ENCODE measurements around the gene CCNI. TPM values are rescaled to one million over a fixed set of nuclear protein-coding genes. Genes with fewer than 3 reads are reported as not detected.
"Not testable (repeated sequence)": the region's sequence is repeated elsewhere in the genome, so short reads cannot be mapped to it uniquely, and the experiment has no call there.

The CCNI gene
- total RNA-seq, 1 experiment from 2014 or later: 147 TPM

DNA sequence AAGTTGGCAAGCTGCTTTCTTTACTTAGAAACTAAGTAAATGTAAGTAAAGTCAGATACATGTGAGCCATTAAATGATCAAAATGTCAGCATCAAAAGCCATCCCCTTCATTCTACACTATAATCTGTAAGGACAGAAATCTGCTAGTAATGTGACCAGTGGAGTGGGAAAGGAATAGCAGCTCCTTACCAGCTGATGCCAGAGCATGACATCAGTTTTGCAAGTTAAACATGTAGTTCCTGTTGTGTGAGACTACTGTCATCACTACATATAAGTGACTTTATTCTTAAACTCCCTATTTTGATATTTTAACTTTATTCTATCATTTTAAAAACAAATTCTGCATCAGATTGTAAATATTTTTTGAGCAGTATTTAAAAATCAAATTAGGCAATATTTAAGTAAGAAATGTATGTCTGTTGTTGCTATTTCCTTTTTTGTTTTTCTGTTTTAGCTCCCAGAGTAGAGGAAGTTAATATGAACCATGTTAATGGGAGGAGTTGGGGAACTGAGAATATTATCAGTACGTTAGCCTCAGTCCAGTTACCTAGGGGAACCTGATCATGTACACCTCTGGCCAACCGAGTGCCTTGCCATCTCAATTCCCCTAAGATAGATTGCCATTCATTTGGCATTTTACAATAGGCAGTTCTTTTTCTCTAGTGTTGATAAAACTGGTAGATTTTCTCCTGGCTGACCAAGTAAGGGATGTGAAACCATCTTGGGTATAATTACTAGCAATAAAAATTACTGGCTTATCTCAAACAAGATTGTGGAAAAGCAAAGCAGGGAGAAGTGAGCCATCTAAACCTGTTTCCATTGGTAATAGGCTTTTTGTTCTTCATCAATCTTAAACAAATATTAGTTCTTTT, 34.7 kb downstream of the CCNI start:
- DNase-seq (ENCODE audit: extremely low read depth, low read depth): no peak

DNA sequence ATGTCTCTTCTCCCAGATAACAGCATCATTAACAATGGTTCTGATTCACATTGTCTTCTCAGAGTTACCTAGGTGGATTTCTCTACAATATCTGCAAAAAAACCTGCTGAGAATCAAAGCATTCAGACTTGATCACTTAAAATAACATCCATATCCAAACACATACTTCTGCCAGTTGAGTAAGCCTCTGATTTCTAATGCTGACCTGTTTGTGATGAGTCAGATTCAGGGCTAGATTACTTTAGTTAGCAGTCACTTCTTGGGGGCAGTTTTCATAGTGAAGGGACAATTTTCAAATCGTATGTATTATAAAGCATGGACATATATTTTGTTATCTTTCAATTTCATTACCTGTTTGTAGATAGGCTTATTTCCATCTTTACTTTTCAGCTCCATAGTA, 35.5 kb downstream of the CCNI start:
- DNase-seq (ENCODE audit: extremely low read depth, low read depth): no peak

DNA sequence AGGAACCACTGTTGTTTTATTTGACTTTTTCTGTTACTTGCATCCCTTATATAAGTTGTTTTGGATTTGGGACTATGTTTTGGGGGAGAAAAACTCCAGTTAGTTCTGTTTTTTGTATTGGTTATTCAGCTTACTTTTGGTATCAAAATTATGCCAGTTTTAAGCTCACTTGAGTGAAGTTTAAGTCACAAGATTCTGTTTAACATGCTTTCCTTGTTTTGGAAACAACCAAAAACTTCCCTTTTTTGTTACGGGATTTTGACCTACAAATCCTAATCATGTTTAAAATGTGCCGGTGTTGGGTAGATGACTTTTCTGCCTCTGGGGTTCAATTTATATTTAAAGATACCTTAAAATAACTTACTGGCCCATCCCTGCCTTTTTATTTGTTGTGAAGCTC, 36.0 kb downstream of the CCNI start:
- no peak for DNase-seq (ENCODE audit: extremely low read depth, low read depth)

DNA sequence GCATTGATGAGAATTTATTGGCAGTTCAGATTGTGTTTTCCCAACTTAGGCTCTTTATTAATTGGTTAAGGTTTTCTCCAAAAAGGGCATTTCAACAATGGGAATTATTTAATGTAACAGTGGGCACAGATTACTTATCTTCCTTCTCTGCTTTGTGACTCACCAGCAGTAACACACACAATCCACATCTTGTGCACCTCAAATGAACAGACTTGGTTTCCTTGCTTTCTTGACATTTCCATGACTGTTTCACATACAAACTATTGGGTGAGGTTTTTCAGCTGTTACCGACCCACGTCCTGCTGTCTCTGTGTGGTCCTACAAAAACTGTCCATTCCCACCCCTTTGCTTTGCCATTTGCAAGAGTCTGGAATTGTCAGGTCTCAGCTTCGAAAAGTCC, 38.1 kb downstream of the CCNI start:
- no peak for DNase-seq (ENCODE audit: extremely low read depth, low read depth)

DNA sequence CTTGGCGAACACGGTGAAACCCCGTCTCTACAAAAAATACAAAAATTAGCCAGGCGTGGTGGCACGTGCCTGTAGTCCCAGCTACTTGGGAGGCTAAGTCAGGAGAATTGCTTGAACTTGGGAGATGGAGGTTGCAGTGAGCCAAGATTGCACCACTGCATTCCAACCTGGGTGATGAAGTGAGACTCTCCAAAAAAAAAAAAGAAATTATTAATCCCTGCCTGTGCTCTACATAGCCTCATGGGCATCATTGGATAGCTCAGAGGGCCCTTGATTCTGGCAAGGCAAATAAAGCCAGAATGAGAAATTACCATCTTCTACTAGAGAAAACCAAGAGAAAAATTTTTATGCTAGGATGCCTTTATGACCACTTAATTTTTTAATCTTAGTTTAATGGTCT, 38.6 kb downstream of the CCNI start:
- DNase-seq (ENCODE audit: extremely low read depth, low read depth): not testable (repeated sequence)

DNA sequence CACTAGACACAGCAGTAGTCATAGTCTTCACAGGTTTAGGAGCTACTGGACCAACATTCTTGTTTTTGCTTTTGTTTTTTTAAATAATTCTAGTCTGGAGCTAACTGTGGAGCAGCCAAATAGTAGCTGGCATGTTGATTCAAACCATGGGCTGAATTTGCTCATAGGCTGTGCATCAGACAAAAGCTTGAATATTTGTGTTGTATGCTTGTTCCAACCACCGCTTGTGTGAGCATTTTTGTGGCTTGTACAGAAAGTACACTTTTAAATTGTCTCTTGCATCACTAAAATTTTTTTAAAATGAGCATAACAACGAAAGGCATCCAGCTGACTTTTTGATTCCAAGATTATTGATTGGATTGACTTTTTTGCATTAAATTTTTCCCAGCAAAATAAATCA, 39.6 kb downstream of the CCNI start:
- no peak for DNase-seq (ENCODE audit: extremely low read depth, low read depth)

DNA sequence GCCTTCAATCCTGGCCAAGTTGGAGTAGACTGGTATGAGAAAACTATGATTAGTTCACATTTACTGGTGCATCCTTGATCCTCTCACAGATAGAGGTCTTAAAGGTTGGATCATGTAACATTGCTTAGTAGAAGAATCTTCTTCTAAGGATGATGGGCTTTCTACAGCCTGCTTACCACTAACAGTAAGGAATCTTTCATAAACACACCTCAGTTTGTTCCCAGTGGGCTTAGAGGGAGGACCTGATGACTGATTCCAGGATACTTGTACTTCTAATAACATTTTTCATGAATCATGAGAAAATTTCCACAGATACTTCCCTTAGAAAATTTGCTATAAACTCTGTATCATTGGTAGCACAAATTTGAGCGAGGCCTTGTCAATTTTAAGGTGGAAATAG, 40.6 kb downstream of the CCNI start:
- no peak for DNase-seq (ENCODE audit: extremely low read depth, low read depth)

DNA sequence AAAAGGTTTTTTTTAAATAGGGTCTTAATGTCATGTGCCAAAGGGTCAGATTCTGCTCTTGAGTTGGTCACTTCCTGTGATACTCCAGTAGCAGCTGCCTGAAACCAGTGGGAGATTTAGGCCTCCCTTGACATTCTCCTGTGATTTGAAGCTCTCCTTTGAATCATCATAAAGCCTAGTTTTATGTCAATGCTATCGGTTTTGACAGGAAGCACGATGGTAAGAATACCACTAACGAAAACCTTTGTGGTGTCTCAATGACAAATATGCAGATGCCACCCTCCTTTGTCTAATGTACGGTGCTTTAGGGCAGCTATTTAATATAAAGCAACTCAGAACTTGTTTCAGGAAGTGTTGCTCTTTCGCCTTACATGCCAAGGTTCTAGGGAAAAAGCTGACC, 44.2 kb downstream of the CCNI start:
- no peak for DNase-seq (ENCODE audit: extremely low read depth, low read depth)

DNA sequence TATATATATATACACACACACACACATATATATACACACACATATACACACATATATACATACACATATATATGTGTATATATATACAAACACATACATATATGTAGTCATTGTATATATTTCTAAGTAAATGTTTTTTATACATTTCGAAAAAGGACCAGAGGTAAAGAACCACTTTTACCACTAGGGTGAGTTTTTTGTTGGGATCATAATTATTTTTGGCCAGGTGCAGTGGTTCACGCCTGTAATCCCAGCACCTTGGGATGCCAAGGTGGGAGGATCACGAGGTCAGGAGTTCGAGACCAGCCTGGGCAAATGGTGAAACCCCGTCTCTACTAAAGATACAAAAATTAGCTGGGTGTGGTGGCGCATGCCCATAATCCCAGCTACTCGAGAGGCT, 46.0 kb downstream of the CCNI start:
- not testable (repeated sequence) for DNase-seq (ENCODE audit: extremely low read depth, low read depth)

DNA sequence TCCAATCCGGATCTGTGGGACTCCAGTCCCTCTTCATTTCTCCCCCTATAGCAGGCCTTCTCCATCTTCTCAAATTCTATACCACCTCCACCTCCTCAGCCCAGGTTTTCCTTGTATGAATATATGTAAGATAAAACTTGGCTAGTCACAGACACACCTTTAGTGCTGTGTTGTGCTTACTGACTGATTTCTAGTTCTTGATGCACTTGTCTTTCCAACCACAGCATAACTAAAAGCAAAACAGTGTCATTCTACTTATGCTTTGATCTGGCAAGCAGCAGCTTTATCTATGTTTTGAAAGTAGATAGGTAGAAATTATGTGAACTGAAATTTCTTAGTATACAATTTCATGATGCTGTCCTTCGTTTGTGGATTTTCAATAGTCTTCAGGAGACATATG, 47.5 kb downstream of the CCNI start:
- no peak for DNase-seq (ENCODE audit: extremely low read depth, low read depth)

DNA sequence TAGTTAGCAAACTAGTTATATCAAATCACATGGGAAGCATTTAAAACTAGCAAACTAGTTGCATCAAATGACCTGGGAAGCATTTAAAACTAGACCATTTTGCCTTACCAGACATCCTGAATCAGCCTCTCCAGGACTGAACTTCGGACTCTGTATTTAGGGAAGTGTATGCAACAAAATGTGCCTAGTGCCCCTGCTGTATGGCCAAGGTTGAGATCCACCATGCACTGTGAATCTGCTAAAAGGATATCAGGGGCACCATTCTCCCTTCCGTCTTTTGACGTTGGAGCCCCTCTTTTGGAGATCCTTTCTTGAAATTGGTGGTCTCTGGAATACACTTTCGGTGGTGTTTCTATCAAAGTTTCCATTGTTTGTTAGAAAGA, 49.5 kb downstream of the CCNI start:
- no peak for DNase-seq (ENCODE audit: extremely low read depth, low read depth)

DNA sequence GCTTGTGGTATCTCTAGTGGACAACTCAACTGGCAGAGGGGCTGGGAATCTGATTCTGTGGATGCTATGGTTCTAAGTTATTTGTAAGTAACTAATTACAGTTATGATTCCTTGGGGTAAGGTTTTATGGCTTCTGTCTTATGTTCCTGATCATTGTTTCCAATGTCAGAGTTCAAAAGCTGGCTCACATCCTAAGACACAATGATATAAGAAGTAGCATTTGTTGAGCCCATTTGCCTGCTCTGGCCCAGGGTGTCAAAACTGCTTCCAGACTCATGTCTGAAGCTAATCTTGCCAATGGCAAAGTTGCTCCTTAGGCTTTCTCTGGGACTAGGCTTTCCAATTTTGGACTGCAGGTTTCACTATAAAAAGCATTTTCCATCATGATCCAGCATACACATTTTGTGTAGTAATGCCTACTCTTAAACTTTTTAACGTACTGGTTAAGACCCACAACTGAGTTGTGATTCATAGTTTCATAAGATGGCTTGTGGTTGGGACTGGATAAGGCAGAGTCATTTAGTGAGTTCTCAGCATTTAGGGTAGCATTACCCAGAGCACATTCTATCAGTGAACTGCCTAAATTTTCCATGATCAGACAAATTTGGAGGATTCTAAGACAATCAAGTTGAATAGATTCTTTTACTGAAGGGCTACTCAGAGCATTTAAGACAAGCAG, 50.0 kb downstream of the CCNI start:
- DNase-seq (ENCODE audit: extremely low read depth, low read depth): no peak

DNA sequence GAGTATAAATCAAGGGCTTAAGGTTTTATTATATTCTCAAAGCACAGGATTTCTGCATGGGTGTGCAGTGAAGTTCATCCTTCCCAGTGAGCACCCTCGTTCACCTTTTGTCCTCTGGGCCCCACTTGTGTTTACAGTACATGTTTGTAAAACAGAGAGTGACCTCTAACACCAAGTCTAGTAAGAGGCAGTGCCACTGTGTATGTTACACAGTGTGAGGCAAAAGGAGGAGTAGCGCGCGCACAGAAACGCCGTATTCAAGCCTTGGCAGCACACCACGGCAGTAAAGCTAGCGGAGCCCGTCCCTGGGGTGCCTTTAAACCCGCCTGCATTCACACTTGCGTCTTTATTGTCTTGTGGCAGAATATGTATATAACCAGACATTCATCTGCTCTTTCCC, 51.9 kb downstream of the CCNI start:
- DNase-seq (ENCODE audit: extremely low read depth, low read depth): no peak

DNA sequence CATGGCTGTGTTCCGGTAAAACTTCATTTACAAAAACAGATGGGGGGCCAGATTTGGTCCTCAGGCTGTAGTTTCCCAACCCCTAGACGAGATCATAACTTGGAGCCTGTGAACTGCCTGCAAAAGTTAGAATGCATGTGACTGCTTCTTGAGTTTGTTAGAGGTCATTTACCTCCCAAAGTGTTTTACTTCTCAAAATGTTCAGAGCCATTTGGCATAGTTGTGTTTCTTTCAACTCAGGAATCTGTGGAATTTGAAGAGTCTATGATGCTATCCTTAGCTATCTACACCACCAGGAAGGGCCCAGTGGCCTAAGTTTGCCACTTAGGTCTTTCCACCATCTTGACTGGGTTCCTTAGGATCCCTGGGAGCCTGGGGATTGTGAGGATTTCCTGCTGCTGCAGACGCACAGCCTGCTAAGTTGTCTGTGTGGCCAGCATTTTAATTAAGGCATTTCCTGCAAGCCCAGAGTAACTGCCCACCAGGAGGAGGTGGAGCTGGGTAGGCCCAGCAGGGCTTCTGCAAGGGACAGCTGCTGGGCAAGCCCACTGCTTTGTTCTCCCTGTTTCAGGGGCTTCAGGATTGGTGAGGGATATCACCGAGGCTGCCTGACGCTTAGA, 53.1 kb downstream of the CCNI start:
- no peak for DNase-seq (ENCODE audit: extremely low read depth, low read depth)

DNA sequence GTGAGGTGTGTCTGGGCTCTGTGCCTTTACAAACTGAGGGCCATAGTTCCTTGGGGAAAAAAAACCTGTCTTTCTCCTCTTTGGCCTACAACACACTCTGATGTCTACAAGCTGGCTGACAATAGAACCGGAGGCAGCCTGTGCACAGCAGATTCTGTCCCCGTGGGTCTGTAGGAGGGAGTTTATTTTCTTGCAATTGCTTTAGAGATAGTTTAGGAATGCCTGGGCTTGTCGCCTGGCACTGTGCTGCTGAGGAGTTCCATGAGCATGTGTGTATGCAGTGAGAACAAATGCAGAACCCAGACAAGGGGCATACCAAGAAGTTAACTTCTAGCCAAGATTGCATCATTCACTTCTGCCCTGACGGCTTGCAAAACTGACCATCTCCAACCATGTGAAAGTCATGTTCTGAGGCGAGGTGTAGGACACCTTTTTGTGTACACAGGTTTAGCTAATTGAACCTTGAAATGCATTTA, 54.1 kb downstream of the CCNI start:
- no peak for DNase-seq (ENCODE audit: extremely low read depth, low read depth)

DNA sequence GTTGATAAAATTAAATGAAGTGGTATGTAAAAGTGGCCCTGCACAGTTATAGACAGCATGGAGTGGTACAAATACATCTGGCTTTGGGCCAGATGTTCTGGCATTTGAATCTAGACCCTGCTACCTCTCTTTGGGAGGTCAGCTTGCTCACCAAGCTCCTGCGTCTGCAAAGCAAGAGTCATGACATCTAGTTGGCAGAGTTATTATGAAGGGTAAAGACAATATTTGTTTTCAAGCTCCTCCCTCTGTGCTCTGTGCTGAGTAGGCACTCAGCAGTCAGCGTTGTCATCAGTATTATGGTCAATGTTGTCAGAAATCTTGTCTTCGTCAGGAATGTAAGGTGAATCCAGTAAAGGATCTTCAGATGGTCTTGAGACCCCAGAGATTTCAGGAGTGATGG, 55.8 kb downstream of the CCNI start:
- DNase-seq (ENCODE audit: extremely low read depth, low read depth): no peak

DNA sequence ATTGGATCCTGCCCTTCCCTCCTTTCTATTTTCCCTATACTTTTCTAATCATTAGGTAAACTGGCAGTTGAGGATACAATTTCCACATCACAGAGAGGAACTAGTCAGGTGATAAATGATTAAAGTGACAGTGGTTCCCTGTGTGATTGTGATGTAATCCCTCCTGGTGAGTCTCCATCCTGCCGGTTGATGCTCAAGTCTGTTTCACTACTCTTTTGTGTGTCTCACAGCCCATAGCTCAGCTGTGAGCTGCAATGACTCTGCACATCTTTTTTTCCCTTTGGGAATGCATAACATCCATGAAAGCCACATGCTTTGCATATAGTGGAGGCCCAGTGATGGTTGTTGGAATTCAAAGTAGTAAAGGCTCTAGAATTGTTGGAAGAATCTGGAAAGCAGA, 60.4 kb downstream of the CCNI start:
- DNase-seq (ENCODE audit: extremely low read depth, low read depth): no peak

DNA sequence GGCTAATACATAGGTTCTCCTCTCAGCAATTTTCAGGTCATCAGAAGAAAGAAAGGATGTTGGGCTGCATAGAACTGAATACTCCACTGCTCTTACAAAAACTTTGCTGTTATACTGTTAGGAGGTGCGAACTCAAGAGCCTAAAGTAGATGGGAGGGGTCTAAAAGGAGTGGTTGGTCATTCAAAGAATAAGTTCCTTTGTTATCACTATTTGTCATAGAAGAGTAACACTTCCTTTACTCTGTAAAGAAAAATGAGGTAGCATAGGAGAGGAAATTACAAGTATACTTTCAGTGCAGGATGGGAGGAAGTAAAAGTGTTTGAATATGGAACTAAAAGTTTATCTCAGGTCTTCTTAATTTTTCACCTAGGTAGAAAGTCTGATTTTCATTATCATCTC, 61.5 kb downstream of the CCNI start:
- no peak for DNase-seq (ENCODE audit: extremely low read depth, low read depth)

DNA sequence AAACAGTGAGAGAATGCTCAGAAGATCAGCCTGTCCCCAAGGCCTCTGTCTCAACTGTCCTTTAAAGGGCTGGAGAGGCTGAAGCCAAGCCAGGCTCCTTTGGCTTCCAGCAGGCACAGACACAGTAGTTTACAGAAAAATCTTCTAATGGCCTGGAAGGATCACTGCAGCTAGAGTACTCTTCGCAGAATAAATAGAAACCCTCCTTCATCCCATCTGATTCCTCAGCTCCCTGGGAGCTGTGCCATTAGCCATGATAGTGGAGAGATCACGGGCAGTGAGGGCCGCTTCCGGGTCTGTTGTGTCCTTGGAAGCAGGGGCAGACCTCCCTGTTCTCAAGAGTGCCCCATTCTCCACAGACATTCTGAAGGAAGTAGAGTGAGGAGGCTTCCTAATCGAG, 63.1 kb downstream of the CCNI start:
- DNase-seq (ENCODE audit: extremely low read depth, low read depth): no peak

DNA sequence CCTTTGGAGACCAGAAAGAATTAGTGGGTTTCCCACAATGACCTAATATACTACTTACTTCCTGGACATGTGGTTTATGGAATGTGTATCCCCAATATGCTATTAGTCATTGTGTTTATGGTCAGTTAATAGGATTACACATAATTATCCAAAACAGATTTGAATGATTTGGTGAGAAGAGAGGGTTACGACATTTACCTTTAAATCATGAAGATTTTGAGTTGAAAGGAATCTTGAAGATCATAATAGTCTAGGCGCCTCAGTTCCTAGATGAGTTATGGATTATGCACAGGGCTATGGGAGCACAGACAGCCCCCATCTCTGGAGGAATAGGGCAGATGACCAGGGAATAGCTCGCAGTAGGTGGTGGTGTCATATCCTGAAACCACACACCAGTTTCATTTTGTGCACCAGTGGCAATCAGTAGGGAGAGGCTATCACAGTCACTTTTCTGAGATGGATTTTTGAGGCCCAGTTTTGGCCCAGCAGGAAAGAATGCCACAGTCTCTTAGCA, 64.9 kb downstream of the CCNI start:
- no peak for DNase-seq (ENCODE audit: extremely low read depth, low read depth)

DNA sequence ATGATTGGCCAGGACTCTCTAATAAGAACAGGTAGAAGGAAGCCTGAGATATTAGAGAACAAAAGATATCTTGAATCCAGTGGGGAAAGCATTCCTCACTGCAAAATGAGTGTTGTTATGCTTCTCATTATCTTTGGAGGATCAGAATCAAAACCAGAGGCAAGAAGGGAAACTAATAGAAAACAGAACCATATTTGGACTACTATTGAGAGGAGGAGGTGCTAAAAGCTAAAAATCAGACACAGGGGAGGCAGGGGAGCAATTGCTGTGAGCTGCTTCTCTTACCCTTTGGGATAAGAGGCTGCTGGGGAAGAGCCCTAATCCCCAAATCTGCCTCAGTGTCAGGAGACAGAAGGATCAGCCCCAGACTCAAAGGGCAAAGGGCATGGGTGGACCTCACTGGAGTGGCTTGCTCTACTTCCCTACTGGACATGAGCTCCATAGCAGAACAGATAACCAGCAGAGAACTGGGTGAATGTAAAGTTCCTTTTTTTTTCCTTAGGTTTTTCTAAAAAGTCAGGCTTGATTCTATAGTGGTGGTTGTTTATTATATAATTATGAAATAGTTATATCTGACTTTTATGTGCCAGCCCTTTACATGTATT, 66.2 kb downstream of the CCNI start:
- DNase-seq (ENCODE audit: extremely low read depth, low read depth): no peak
